Transverse colon (tissue), 3 donors: Measurements from ENCODE around the gene GDNF.

ENCODE experiments used
- EP300 ChIP-seq: sonication (generic); formaldehyde crosslinking; IDR thresholded peaks from one replicate; pipeline ENCODE4 v1.6.1; 2017; ENCODE audit warnings: antibody characterized with exemption, low read depth
- POLR2AphosphoS5 ChIP-seq, 3 donors: sonication (generic); formaldehyde crosslinking; IDR thresholded peaks; one replicate each; pipeline ENCODE4 v1.6.1; 2016; ENCODE audit warnings: antibody characterized with exemption in 3 of 3

DNA sequence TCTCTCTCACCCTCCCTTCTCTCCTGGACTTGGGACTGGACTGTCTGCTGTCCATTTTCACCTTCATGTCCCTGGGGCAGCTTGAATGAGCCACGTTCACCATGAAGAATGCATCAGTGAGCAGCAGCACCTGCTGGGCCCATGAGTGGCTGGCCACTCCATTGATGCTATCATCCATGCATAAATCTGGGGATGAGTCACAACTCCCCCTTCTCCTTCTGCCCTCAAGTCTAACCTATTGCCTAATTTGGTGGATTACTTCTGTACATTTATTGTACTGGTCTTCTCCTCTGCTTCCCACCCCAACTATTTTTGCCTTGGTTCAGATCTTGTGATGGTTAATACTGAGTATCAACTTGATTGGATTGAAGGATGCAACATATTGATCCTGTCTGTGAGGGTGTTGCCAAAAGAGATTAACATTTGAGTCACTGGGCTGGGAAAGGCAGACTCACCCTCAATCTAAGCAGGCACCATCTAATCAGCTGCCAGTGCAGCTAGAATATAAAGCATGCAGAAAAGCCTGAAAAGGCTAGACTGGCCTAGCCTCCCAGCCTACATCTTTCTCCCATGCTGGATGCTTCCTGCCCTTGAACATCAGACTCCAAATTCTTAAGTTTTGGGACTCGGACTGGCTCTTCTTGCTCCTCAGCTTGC, 46.7 kb downstream of the GDNF start:
- TF ChIP-seq POLR2AphosphoS5 (IDR thresholded peaks at IDR 0.05) (no peak), EP300 (no peak)
